Brain microvascular endothelial cell (primary cell): ENCODE measurements around the gene SPZ1.
"Not testable (repeated sequence)": the region's sequence is repeated elsewhere in the genome, so short reads cannot be mapped to it uniquely, and the experiment has no call there.

Experiments used
- DNase-seq: peaks from one replicate; pipeline ENCODE4 v3.0.0-alpha.2; 2020
- H3K27ac ChIP-seq: fragments of 250-450 bp; sonication (Bioruptor Pico); 2 replicates; pipeline ENCODE4 v1.5.1; 2020; ENCODE audit warnings: mild to moderate bottlenecking, moderate library complexity
- H3K27me3 ChIP-seq: fragments of 250-450 bp; sonication (Bioruptor Pico); replicated peaks from 2 replicates; pipeline ENCODE4 v1.5.1; 2020; ENCODE audit warnings: mild to moderate bottlenecking
- H3K36me3 ChIP-seq: fragments of 250-450 bp; sonication (Bioruptor Pico); replicated peaks from 2 replicates; pipeline ENCODE4 v1.5.1; 2020; ENCODE audit warnings: mild to moderate bottlenecking
- H3K4me3 ChIP-seq: 2 replicates; pipeline ENCODE4 v1.5.1; 2011; ENCODE audit warnings: low read depth, mild to moderate bottlenecking, control low read depth, low read length, moderate library complexity
- in situ Hi-C: cut with HindIII; loops from 2 replicates; pipeline ENCODE4 v1.10.0; 2017; ENCODE audit warnings: low sequenced_read_pairs, low pct_ligation_motif_present
- TF ChIP-seq, protein P1 (sequence below): IDR thresholded peaks from 2 replicates; pipeline ENCODE4 v1.5.1; 2011; ENCODE audit warnings: low read depth, mild to moderate bottlenecking, moderate library complexity, low read length, control low read depth, inconsistent platforms; ENCODE audit errors: missing control alignments

SPZ1 gene, protein sequence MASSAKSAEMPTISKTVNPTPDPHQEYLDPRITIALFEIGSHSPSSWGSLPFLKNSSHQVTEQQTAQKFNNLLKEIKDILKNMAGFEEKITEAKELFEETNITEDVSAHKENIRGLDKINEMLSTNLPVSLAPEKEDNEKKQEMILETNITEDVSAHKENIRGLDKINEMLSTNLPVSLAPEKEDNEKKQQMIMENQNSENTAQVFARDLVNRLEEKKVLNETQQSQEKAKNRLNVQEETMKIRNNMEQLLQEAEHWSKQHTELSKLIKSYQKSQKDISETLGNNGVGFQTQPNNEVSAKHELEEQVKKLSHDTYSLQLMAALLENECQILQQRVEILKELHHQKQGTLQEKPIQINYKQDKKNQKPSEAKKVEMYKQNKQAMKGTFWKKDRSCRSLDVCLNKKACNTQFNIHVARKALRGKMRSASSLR

DNA sequence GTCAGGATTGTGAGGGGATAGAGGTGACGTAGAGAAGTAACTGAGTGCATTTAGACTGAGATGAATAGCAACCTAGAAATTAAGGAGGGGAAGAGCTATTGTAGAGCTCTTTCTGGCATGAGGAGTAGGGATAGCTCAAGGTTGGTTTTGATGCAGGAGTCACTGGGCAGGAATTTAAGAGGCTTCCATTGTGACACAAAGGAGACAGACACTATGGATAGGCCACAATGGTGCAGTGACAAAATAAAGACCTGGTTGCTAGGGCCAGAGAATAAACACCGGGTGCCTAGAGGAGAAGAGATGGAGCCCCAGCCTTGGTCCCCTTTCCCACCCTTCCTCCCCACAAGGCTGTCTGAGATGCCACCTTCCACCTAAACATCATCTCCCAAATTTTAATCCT lies at the start of gene SPZ1:
Gene SPZ1, plus strand, starts transcription at position 301 of the 400 bp plus-strand sequence. CDS start 214 bp downstream, outside the sequence.
- H3K27ac ChIP-seq, result no peak within 1 kb of the TSS
- no peak within 1 kb of the TSS for H3K4me3 ChIP-seq
- DNase-seq, result no peak
- no peaks in the 10 kb centered on the region for H3K27me3 ChIP-seq
- TF ChIP-seq, protein P1, sequence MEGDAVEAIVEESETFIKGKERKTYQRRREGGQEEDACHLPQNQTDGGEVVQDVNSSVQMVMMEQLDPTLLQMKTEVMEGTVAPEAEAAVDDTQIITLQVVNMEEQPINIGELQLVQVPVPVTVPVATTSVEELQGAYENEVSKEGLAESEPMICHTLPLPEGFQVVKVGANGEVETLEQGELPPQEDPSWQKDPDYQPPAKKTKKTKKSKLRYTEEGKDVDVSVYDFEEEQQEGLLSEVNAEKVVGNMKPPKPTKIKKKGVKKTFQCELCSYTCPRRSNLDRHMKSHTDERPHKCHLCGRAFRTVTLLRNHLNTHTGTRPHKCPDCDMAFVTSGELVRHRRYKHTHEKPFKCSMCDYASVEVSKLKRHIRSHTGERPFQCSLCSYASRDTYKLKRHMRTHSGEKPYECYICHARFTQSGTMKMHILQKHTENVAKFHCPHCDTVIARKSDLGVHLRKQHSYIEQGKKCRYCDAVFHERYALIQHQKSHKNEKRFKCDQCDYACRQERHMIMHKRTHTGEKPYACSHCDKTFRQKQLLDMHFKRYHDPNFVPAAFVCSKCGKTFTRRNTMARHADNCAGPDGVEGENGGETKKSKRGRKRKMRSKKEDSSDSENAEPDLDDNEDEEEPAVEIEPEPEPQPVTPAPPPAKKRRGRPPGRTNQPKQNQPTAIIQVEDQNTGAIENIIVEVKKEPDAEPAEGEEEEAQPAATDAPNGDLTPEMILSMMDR, result no peak
- no peaks in the 10 kb centered on the region for H3K36me3 ChIP-seq
- in situ Hi-C loops, result no loop called here

GRCh38 chr5:80270543-80270942 lies 49.3 kb upstream of the SPZ1 start:
- DNase-seq, H3K27me3 ChIP-seq, H3K27ac ChIP-seq, H3K36me3 ChIP-seq, in situ Hi-C loops, H3K4me3 ChIP-seq: not testable (repeated sequence)

DNA sequence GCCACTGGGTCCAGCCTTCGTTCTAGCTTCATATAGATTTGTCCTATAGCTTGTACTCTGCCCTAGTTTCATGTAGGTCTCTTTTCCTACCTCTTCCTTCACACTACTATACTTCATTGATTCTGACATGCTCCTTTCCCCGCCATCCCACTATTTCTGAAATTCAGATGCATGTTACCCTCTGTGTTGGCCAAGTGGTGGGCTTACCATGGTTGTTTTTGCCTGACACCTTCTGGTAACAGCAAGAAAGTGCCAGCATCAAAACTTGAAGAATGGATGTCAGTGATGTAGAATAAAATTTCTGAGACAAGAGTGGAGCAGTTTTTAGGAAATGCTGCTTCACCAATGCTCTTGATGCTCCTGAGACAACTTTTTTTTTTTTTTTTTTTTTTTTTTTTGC lies 44.5 kb upstream of the SPZ1 start:
- no peak overlapping the region for H3K27ac ChIP-seq
- H3K27me3 ChIP-seq, result no peaks in the 10 kb centered on the region
- H3K36me3 ChIP-seq, result no peaks in the 10 kb centered on the region
- no peak for DNase-seq
- TF ChIP-seq, protein P1, result peak; percentile 72
- in situ Hi-C loops, result no loop called here
- no peak overlapping the region for H3K4me3 ChIP-seq

DNA sequence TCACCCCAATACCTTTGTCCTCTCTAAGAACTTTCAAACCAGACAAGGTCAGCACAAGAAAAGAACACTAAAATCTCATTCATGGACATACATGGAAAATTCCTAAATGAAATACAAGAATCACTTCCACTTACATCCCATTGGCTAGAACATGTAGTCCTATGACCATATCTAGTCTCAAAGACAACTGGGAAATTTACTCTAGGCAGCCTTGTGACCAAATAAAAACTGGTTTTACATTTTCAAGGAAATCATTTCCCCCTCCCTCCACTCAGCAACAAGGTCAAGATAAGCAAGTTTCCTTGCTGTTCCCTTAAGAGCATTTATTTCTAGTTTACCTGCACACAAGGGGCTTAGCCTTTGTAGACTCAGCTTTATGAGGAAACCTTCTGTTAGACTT lies 43.6 kb upstream of the SPZ1 start:
- no peak for DNase-seq
- TF ChIP-seq, protein P1, result no peak
- in situ Hi-C loops, result no loop called here
- Histone ChIP-seq H3K36me3 (no peaks in the 10 kb centered on the region), H3K27ac (no peak overlapping the region), H3K4me3 (no peak overlapping the region), H3K27me3 (no peaks in the 10 kb centered on the region)

DNA sequence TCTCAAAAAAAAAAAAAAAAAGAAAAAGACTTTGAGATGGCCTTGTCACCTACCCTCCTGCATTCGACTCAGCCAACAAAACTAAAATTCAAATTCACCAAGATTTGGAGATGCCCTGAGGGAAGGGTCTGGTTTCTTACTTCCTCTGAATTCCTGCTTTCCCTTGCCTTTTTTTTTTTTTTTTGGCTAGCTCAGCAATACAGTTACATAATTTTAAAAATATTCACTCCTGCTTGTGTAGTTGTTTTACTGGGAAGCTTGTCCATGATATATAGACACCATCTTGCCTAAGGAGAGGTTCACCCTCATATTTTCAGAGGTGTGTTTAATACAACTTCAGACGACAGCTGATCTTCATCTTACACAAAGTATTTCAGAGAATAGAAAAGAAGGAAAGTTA lies 42.6 kb upstream of the SPZ1 start:
- no peak for DNase-seq
- Histone ChIP-seq H3K4me3 (no peak overlapping the region), H3K36me3 (no peaks in the 10 kb centered on the region), H3K27me3 (no peaks in the 10 kb centered on the region), H3K27ac (no peak overlapping the region)
- TF ChIP-seq, protein P1, result no peak
- in situ Hi-C loops, result no loop called here

DNA sequence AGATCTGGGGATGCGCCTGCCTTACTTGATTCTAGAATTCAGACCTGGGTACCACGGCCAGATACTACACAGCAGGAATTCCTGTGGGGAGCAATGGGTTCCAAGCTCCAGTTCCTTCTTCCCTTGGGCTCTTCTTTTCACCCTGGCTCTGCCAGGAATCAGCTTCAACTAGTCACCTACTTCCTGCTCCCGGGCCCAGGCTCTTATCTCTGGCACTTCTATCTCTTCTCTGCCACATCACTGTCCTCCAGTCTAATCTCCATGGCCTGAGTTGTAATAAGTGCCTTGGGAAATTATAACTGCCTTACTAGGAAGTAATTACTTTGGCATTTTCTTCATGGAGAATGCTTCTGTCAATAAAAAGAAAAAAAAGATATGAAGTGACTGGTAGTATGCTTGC lies 37.7 kb upstream of the SPZ1 start:
- TF ChIP-seq, protein P1, result no peak
- in situ Hi-C loops, result no loop called here
- Histone ChIP-seq H3K27me3 (no peaks in the 10 kb centered on the region), H3K36me3 (no peaks in the 10 kb centered on the region), H3K27ac (no peak overlapping the region), H3K4me3 (no peak overlapping the region)
- DNase-seq, result no peak
